Mucosa of descending colon (tissue), 3 donors: ENCODE results near the gene SPATA1. TPM values are rescaled to one million over a fixed set of nuclear protein-coding genes. Genes with fewer than 3 reads are reported as not detected.

Experiments used
- ATAC-seq: fragments of 200-7000 bp; cut with Tn5 transposase; one replicate; pipeline ENCODE4 v1.9.1; 2020; ENCODE audit warnings: mild to moderate bottlenecking, moderate library complexity
- DNase-seq, 3 donors: peaks; one replicate each; pipeline ENCODE4 v3.0.0-alpha.2; 2020
- H3K36me3 ChIP-seq: fragments of 200-600 bp; one replicate; pipeline ENCODE4 v1.8.0; 2021; ENCODE audit warnings: low read depth, mild to moderate bottlenecking
- H3K4me1 ChIP-seq: fragments of 200-600 bp; one replicate; pipeline ENCODE4 v1.8.0; 2021; ENCODE audit warnings: low read depth, mild to moderate bottlenecking
- H3K4me3 ChIP-seq: fragments of 200-600 bp; one replicate; pipeline ENCODE4 v1.8.0; 2021; ENCODE audit warnings: mild to moderate bottlenecking
- H3K9me3 ChIP-seq: fragments of 200-600 bp; one replicate; pipeline ENCODE4 v1.8.0; 2021; ENCODE audit warnings: mild to moderate bottlenecking
- intact Hi-C, 2 donors: fragments of 100-400 bp; cut with DNase I in 1 of 2; cut with micrococcal nuclease in 1 of 2; formaldehyde crosslinking; loops; one replicate each; pipeline versions ENCODE4 v1.11.0 to v1.11.1; 2022; cut with DNase I, micrococcal nuclease
- total RNA-seq, 3 donors: library from RNA; stranded (reverse); fragmentation: NEBNext Ultra II Directional in 2 of 3; extraction: Animal tissue kit (Norgen Biotek cat#: 25700) in 2 of 3; gene quantifications; one replicate each; pipeline versions ENCODE4 v1.2.1 to v1.2.4, GENCODE V29; 2021 to 2023
- TF ChIP-seq, protein P1 (sequence below): fragments of 200-600 bp; IDR thresholded peaks from one replicate; pipeline ENCODE4 v1.8.0; 2022; ENCODE audit warnings: antibody characterized with exemption, mild to moderate bottlenecking
- donor health status: DM: no; HTN: no; CAD: no; lungs with moderate emphysema.
- donor health status: DM: no; HTN: no; CAD: no.
- donor health status: DM: no; HTN: yes; CAD: no.

SPATA1 gene
- total RNA-seq, 3 donors from 2014 or later, result 2.0 to 3.8 (median 3.5) TPM

- intact Hi-C loops, result no loop called here
- Histone ChIP-seq H3K9me3 (peaks cover 16% of the 10 kb centered on the region), H3K4me1 (no peaks in the 10 kb centered on the region), H3K36me3 (no peaks in the 10 kb centered on the region), H3K4me3 (no peak overlapping the region)
- ATAC-seq (no peak), DNase-seq (no peak)
- TF ChIP-seq, protein P1, sequence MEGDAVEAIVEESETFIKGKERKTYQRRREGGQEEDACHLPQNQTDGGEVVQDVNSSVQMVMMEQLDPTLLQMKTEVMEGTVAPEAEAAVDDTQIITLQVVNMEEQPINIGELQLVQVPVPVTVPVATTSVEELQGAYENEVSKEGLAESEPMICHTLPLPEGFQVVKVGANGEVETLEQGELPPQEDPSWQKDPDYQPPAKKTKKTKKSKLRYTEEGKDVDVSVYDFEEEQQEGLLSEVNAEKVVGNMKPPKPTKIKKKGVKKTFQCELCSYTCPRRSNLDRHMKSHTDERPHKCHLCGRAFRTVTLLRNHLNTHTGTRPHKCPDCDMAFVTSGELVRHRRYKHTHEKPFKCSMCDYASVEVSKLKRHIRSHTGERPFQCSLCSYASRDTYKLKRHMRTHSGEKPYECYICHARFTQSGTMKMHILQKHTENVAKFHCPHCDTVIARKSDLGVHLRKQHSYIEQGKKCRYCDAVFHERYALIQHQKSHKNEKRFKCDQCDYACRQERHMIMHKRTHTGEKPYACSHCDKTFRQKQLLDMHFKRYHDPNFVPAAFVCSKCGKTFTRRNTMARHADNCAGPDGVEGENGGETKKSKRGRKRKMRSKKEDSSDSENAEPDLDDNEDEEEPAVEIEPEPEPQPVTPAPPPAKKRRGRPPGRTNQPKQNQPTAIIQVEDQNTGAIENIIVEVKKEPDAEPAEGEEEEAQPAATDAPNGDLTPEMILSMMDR, result no peak
Observed at GRCh38 chr1:84615790-84616189, 109.6 kb downstream of the SPATA1 start.

Other genes starting within 250 kb of the SPATA1 start
- gene SAMD13, start 204.7 kb upstream of the SPATA1 start, total RNA-seq, result 10 to 100 TPM in 2 of 3 donors, 1 to 10 TPM in 1; 6.8 to 35.9 (median 21.0) TPM
- 1 to 10 TPM in 1 of 3 donors, under 1 TPM in 1, not detected in 1; 0.87 to 1.0 TPM for gene DNASE2B, start 107.9 kb upstream of the SPATA1 start, total RNA-seq
- gene RPF1, start 27.1 kb upstream of the SPATA1 start, total RNA-seq, result 10 to 100 TPM; 24.3 to 28.8 (median 25.8) TPM
- 100 to 1,000 TPM in 2 of 3 donors, 10 to 100 TPM in 1; 75.6 to 158 (median 144) TPM for gene GNG5, start 195 bp downstream of the SPATA1 start, total RNA-seq
- gene CTBS, start 68.1 kb downstream of the SPATA1 start, total RNA-seq, result 10 to 100 TPM; 15.9 to 25.4 (median 23.3) TPM
- gene SSX2IP, start 184.1 kb downstream of the SPATA1 start, total RNA-seq, result 10 to 100 TPM in 2 of 3 donors, 1 to 10 TPM in 1; 6.2 to 36.7 (median 14.4) TPM